NCI-H2227 (cell line): ENCODE data around the gene WDPCP.
"Not testable (repeated sequence)": the region's sequence is repeated elsewhere in the genome, so short reads cannot be mapped to it uniquely, and the experiment has no call there.

Source experiments
- DNase-seq: peaks from one replicate; lab custom pipeline; 2025; ENCODE audit not compliant: unreplicated experiment; lab: John Stamatoyannopoulos, UW

The WDPCP gene

DNA sequence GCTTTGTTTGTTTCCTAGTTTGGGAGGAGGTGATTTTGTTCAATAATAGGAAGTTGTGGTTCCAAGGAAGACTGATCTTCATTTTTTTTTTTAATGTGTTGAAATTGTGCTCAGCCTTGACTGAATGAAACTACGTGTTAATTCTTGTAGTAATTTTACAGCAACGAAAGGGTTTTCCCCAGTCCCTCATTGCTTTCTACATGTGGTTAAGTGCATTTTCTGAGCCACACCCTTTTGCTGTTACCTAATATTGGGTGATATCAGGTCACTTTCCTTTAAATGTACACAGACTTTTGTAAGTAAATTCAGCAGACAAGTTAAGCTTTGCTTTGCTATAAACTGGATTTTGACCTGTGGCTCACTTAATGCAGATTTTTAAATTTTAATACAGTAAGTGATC is 464.1 kb downstream of the WDPCP start:
- DNase-seq: no peak

DNA sequence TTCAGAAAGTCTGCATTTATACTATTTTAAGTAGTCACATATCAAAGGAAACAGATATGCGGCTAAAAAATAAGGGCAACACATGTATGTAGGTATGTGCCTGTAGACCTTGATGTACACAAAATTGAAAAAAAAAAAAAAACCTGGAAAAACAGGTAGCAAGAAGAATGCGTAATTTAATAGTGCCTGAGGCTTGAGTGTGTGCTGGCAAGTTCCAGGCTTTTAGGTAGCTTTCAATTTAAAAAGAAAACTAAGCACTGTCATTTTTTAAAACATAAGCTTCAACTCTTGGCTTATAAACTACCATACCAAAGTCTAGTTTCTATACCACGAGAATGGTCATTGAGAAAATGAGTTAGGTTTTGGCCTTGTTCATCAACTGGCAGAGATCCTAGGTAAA is 465.4 kb downstream of the WDPCP start:
- DNase-seq: no peak

DNA sequence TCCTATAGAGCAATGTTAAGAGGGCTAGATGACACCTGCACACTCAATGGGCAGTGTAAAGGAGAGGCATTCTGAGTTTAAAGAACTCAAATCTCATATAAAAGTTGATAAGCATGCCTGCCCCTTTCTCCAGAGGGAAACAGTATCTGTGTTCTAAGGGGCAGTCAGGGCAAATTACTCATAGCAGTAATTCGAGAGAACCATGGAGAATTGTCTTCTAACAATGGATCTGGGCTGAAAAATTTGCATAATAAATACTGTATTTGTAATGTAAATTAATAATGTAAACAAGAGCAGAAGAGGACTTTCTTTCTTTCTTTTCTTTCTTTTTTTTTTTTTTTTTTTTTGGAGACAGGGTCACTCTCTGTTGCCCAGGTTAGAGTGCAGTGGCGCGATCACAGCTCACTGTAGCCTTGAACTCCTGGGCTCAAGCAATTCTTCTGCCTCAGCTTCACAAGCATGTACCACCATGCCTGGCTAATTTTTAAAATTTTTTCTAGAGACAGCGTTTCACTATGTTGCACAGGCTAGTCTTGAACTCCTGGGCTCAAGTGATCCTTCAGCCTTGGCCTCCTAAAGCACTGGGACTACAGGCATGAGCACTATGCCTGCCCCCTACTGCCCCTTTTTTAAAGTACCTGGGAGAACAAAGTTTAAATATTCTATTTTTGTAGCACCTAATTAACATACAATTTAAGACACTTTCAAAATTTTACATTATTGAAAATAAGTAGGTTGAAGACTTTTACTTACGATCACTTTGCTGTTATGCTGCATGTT is 467.0 kb downstream of the WDPCP start:
- no peak for DNase-seq

DNA sequence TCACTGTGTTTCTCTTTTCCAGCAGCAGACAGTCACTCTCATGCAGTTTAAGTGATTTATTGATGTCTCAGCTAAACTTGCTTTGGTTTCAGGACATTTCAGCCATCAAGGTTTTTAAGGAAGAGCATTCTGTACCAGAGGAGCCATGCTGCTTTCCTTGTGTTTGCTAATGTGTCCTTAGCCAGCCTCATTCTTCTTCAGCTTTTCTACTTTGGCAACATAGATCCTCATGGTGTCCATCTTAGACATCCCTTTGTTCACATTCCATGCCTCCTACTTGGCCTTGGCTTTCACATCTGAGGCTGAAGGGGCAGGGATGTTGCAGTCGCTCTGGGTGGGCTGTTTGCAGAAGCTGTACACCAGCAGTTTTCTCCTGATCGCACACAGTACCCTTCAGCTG is 469.5 kb downstream of the WDPCP start:
- DNase-seq: no peak

DNA sequence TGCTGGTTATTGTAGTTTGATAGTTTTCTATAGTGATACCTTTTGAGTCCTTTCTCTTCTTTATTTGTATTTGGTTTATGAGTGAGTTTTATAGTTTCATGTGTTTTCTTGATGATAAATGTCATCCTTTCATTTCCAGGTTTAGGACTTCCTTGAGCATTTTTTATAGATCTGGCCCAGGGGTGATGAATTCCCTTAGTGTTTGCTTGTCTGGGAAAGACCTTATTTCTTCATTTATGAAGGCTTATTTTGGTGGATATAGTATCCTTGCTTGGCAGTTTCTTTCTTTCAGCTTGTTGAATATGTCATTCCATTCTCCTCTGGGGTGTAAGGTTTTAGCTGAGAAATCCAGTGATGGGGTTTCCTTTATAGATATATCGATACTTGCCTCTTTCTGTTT is 483.8 kb downstream of the WDPCP start:
- no peak for DNase-seq

DNA sequence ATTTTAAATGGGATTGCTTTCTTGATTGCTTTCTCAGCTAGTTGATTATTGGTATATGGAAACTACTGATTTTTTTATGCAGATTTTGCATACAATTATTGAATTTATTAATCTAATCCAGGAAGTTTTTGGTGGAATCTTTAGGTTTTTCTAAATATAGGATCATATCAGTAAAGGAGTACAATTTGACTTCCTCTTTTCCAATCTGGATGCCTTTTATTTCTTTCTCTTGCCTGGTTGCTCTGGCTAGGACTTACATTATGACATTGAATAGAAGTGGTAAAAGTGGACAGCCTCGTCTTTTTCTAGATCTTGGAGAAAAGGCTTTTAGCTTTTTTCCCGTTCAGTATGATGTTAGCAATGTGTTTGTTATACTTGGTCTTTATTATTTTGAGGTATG is 486.3 kb downstream of the WDPCP start:
- no peak for DNase-seq

DNA sequence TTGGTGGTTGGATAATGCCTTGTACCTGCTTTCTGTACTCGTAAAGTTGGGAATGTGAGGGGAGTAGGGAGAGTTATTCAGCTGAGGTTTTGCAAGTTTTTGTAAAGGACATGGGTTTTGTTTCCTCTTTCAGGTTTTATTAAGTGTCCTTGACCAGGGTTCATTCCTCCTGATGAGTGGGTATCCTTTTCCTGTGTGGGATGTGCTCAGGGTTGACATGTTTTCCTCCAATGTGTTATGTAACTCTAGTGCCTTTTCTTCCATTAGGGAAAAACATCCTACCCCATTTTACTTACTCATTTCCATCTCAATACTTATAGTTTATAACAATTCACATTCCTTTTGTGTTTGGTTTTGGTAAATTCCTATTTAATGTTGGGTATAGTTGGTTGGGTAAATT is 489.2 kb downstream of the WDPCP start:
- DNase-seq: no peak

DNA sequence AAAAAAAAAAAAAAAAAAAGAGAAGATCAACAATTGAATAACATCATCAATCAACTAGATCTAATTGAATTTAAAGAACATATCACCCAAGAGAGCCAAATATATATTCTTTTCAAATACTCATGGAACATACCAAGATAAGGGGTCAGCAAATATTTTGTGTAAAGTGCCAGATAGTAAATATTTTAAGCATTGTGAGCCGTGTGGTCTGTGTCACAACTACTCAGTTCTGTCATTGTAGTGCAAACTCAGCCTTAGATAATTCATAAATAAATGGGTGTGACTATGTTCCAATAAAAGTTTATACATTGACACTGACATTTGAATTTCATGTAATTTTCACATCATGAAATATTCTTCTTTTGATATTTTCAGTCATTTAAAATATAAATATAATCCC is 491.8 kb downstream of the WDPCP start:
- no peak for DNase-seq

DNA sequence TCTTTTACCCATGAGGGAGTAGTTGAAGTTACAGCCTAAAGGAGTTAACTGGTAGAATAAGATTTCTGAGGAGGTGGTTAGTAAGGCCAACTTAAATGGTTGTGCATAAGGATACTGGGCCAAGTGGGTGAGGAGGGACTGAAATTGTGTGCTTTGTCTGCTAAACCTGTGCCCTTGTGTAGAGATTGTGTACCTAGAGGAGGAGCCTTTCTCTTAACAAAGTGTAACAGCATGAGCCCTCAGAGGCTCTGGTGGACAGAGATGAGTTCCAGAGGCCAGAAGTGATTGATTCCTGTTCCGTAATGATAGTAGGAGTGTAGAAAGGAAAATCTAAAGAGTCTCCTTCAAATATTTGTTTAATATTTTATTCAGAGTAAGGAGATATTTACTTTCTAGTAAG is 494.8 kb downstream of the WDPCP start:
- no peak for DNase-seq

DNA sequence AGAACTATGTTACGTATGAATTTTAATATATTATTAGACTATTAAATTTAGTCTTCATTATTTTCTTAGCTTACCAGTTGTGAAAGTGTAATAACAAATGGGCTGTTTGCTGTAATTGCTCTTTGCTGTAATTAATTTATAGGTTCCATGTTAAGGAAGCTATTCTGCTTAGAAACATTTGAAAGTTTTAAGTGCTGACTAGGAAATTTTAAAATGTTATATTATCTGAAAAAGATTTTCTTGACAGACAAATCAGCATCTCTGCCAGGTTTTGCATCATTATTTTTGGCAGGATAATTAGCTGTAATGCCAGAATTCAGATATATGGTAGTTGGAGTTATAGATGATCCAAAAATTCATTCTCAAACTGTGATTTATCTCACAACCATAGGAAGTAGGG is 495.4 kb downstream of the WDPCP start:
- DNase-seq: no peak

DNA sequence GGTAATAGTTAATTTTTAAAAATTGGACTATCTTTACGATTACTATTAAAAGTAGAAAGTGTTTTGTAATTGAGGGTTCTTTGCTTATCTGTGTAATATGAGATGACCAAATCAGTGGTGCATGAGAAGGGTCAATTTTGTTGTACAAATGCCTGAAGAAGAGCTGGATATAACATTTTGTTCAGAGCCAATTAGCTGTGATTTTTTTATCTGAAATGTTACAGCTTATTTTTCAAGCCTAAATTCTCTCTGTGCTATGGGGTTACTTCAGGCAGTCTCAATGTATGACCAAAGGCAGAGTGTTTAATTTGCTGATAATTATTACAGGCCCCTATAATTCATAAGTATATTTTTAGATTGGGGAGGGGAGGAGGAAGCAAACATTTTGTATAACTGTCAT is 495.9 kb downstream of the WDPCP start:
- no peak for DNase-seq

DNA sequence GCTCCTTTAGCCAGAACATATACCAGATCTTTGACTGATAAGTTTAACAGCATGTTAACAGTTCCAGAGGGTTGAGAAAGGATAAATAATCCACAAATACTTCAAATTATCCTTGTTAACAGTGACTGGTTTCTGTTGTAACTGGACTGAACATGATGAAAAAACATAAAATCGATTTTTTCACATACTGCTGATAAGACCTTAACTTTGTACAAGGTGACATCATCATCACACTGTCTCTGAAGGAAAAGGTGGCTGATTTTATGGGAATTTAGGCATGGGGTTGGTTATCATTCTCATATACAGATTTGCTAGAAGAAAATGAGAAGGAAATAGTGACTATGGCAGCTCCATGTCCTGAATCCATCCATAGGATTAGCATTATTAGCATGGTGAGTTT is 501.6 kb downstream of the WDPCP start:
- DNase-seq: no peak

DNA sequence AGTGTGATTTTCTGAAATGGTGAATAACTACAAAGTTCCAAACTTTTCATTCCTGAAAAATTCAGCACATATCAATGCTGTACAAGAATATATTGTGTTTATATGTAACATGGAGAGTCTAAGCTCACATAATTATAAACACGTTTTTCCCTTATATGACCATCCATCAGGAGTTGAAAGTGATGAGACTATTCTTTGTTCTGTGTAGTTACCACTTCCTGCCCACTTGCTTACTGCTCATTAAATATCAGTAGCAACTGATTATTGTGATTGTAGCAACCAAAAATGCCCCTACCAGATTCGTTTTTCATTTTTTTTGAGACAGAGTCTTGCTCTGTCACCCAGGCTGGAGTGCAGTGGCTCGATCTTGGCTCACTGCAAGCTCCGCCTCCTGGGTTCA is 506.9 kb downstream of the WDPCP start:
- no peak for DNase-seq

DNA sequence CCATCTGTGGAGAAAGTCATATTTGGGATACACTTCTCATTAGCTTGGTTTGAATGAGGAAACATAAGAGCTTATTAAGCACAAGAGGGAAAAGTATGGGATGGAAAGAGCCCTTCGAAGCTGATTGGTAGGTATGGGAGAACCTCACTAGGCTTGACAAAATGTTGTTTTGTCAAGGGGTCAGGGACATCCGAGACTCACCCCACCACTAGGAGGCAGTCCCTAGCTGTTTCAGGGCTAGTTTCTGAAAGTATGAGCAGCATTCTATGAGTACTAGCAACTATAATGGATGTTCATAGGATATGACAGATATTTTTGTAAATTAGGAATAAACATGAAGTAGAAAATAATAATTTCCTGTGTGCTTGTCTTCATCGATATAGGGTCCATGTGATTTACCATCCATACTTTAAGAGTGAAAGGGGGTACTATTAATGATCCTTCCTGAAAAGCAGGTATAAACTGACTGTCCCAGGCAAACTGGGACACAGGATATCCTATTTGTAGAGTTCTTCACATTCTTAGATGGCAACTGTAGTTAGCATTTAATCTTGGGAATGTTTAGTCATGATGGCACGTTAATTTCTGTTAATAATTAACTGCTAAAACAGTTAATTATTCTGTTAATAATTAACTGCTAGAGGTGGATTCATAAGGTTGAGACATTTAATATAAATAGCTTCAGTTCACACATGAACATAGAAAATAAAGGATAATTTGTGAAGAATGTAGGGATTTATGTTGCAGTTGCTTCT is 509.2 kb downstream of the WDPCP start:
- no peak for DNase-seq

DNA sequence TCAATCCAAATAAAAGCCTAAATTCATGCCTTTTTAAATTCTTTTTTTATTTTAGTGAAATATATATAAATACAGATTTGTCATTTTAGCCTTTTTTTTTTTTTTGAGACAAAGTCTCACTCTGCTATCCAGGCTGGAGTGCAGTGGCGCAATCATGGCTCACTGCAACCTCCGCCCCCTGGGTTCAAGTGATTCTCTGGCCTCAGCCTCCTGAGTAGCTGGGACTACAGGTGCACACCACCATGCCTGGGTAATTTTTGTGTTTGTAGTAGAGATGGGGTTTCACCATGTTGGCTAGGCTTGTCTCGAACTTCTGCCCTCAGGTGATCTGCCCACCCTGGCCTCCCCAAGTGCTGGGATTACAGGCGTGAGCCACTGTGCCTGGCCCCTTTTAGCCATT is 513.9 kb downstream of the WDPCP start:
- not testable (repeated sequence) for DNase-seq

DNA sequence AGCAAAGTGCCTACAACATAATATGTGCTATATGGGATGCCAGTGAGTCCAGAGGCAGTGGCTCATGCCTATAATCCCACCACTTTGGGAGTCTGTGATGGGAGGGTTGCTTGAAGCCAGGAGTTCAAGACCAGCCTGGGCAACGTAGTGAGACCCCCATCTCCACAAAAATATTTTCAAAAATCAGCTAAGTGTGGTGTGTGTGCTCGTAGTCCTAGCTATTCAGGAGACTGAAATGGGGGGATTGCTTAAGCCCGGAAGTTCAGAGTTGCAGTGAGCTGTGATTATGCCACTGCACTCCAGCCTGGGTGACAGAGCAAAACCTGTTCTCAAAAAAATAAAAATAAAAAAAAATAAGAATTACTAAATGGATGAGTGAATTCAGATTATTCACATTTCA is 514.3 kb downstream of the WDPCP start:
- DNase-seq: no peak

DNA sequence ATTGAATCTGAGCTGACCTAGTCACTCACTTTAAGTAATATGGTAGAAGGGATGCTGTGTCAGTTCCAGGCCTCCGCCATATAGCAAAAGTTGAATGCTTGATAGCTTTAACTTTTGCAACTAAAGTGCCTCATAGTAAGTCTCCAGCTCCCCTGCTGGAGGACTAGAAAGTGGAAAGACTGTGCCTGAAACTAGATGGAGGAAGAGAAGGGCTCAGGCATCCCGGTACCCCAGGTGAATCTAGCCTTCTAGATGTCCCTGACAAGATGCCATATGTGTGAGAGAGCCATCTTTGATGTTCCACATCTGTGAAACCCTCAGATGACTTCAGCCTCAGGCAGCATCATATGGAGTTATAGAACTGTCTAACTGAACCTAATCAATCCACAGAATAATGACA is 516.6 kb downstream of the WDPCP start:
- no peak for DNase-seq
